ENCODE measurements around the gene KIAA1217.

The KIAA1217 gene

DNA sequence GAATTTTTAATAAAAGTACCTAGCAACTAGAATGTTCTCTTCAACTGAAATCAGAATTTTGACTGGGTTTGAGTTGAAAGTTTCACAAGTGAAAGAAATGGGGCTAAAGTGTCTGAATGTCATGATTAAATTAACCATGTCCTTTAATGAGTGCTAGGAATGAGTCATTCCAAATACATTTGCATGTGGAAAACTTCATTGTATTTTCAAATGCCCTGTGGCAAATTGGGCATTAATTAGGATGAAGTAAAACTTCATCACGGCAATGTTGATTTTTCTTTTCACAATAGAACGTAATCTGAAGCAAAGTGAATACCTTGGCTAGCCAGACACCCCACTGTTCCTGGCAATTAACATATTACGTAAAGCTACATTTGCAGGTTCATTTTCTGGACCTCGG, 166.6 kb downstream of the KIAA1217 start:
- H3K27ac ChIP-seq = no peak overlapping the region
- peaks cover 0 to 3% (median 0%) of the 10 kb centered on the region in 4 donors for H3K4me1 ChIP-seq
- intact Hi-C loops (cut with DNase I; ENCODE audit: low total_unique reads) = no loop called here
- H3K9me3 ChIP-seq = no peaks in the 10 kb centered on the region
- DNase-seq = no peak
- TF ChIP-seq, protein P1, sequence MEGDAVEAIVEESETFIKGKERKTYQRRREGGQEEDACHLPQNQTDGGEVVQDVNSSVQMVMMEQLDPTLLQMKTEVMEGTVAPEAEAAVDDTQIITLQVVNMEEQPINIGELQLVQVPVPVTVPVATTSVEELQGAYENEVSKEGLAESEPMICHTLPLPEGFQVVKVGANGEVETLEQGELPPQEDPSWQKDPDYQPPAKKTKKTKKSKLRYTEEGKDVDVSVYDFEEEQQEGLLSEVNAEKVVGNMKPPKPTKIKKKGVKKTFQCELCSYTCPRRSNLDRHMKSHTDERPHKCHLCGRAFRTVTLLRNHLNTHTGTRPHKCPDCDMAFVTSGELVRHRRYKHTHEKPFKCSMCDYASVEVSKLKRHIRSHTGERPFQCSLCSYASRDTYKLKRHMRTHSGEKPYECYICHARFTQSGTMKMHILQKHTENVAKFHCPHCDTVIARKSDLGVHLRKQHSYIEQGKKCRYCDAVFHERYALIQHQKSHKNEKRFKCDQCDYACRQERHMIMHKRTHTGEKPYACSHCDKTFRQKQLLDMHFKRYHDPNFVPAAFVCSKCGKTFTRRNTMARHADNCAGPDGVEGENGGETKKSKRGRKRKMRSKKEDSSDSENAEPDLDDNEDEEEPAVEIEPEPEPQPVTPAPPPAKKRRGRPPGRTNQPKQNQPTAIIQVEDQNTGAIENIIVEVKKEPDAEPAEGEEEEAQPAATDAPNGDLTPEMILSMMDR (IDR thresholded peaks at IDR 0.05) = no peak
- no peak overlapping the region for H3K4me3 ChIP-seq
- no peaks in the 10 kb centered on the region for H3K36me3 ChIP-seq
- no peaks in the 10 kb centered on the region for H3K27me3 ChIP-seq

DNA sequence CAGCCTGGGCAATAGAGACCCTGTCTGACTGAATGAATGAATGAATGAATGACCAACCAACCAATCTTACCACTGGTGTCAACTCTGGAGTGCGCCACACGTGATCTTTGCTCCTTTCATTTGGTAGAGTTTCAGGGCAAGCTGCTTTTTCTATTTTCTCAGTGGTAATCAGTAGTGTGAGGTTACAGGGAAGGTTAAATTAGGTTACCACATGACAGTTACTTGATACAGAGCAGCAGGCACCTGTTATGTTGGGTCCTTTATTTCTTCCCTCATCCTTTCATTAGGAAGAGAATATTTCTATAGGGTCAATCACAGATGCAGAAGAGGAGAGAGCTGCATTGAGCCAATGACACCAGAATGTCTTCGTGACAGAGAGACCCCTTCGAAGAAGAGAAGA, 167.8 kb downstream of the KIAA1217 start:
- DNase-seq = no peak
- intact Hi-C loops (cut with DNase I; ENCODE audit: low total_unique reads) = no loop called here
- peaks cover 0 to 3% (median 0%) of the 10 kb centered on the region in 4 donors for H3K4me1 ChIP-seq
- H3K9me3 ChIP-seq = no peaks in the 10 kb centered on the region
- no peaks in the 10 kb centered on the region for H3K36me3 ChIP-seq
- H3K27ac ChIP-seq = no peak overlapping the region
- TF ChIP-seq, protein P1 (IDR thresholded peaks at IDR 0.05) = no peak
- no peak overlapping the region for H3K4me3 ChIP-seq
- no peaks in the 10 kb centered on the region for H3K27me3 ChIP-seq

DNA sequence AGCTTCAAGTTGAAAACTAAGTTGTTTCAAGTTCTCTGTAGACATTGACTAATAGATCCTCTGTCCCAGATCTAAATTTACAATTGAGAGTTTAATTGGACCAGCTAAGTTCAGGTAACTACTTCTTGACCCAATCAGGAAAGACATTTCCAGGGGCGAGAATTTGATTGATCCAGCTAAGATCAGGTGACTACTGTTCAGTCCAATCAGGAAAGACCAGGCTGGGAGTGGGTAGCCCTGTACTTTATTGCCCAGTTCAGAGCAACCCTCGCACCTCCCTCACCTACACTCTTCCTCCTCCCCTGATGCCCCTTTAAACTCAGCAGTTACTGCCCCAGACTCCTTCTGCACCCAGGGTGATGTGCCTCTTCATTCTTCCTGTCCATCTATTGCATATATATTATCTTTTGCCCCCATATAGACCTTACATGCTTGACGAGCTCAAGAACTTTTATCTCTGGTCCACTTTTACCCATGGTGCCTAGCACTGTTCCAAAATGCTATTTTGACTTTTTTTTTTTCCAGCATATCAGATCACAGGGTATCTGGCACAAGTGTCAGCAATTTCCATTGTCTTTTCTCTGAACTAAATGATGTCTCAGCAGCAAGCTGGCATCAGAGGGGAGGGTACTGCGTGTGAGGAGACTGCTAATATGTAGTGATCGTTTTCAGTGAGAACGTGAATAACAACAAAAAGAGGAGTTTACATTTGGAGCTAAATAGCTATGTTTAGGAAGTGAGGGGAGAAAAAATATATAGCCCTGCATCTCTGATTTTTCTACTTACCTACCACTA, 169.4 kb downstream of the KIAA1217 start:
- Histone ChIP-seq H3K9me3 (no peaks in the 10 kb centered on the region), H3K4me3 (no peak overlapping the region), H3K27ac (no peak overlapping the region), H3K36me3 (no peaks in the 10 kb centered on the region), H3K27me3 (no peaks in the 10 kb centered on the region), H3K4me1 (peaks cover 0 to 3% (median 0%) of the 10 kb centered on the region in 4 donors)
- TF ChIP-seq, protein P1 (IDR thresholded peaks at IDR 0.05) = no peak
- intact Hi-C loops (cut with DNase I; ENCODE audit: low total_unique reads) = no loop called here
- no peak for DNase-seq

DNA sequence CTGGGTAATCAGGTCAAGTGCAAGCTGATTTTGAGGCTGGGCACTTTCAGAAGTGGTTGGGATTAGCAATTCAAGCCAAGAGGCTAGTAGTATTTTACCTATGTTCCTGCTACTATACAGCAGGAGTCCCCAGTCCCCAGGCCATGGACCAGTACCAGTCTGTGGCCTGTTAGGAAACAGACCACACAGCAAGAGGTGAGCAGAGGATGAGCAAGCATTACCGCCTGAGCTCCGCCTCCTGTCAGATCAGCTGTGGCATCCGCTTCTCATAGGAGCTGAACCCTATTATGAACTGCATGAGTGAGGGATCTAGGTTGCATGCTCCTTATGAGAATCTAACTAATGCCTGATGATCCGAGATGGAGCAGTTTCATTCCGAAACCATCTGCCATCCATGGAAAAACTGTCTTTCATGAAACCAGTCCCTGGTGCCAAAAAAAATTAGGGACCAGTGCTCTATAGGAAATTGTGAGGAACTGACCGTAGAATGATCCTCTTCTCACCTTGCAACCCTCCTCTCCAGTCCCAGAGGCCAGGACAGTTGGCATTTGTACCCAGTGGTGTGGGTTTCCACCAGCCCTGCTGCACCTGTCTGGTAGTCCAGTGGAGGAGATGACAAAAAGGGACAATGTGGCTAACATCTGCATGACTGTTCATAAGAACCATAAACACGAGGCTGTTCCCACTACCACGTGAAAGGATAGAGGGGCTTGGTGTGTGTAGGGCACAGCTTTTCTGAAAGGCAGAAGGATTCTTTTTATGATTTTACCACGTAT, 172.5 kb downstream of the KIAA1217 start:
- Histone ChIP-seq H3K27ac (no peak overlapping the region), H3K9me3 (no peaks in the 10 kb centered on the region), H3K36me3 (no peaks in the 10 kb centered on the region), H3K4me3 (no peak overlapping the region), H3K27me3 (no peaks in the 10 kb centered on the region), H3K4me1 (no peaks in the 10 kb centered on the region)
- DNase-seq = no peak
- TF ChIP-seq, protein P1 (IDR thresholded peaks at IDR 0.05) = no peak
- intact Hi-C loops (cut with DNase I; ENCODE audit: low total_unique reads) = no loop called here

DNA sequence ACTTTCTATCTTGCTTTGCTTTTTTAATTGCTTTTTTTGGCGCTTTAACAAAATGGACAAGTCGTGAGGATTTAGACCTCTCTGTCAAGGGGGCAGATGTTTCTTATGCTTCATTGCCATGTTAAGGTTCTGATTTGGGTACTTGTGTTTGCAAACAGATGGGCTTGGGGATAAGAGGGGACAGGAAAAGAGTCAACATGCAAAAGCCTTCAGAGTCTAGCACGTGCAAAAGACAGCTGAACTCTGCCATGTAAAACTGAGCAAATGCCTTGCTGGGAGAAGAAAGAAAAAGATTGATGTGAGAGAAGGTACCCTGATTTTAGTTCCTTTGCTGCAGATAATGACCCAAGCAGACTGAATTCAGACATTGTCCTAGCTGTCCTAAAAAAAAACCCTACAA, 173.1 kb downstream of the KIAA1217 start:
- no peak for DNase-seq
- H3K4me1 ChIP-seq = no peaks in the 10 kb centered on the region

More for the DNA sequence above, 173.1 kb downstream of the KIAA1217 start:
- Histone ChIP-seq H3K4me3 (no peak overlapping the region), H3K9me3 (no peaks in the 10 kb centered on the region), H3K27me3 (no peaks in the 10 kb centered on the region), H3K36me3 (no peaks in the 10 kb centered on the region), H3K27ac (no peak overlapping the region)
- intact Hi-C loops (cut with DNase I; ENCODE audit: low total_unique reads) = no loop called here
- TF ChIP-seq, protein P1 (IDR thresholded peaks at IDR 0.05) = no peak

Measured in tibial artery (tissue), 4 donors.